ENCODE data around the gene DNAJC5.
"Not testable (repeated sequence)": the region's sequence is repeated elsewhere in the genome, so short reads cannot be mapped to it uniquely, and the experiment has no call there.

The DNAJC5 gene

GRCh38 chr20:63903796-63904561, 9.1 kb downstream of the DNAJC5 start:
- no peak for DNase-seq (ENCODE audit: low read depth in 2 of 3, low spot score in 1 of 3)

- no peak for DNase-seq (ENCODE audit: low read depth in 2 of 3, low spot score in 1 of 3)
Measured at GRCh38 chr20:63908008-63908682, 13.2 kb downstream of the DNAJC5 start.

GRCh38 chr20:63911176-63911575, 16.2 kb downstream of the DNAJC5 start:
- no peak for DNase-seq (ENCODE audit: low read depth in 2 of 3, low spot score in 1 of 3)

GRCh38 chr20:63913768-63914167, 18.8 kb downstream of the DNAJC5 start:
- no peak for DNase-seq (ENCODE audit: low read depth in 2 of 3, low spot score in 1 of 3)

DNA sequence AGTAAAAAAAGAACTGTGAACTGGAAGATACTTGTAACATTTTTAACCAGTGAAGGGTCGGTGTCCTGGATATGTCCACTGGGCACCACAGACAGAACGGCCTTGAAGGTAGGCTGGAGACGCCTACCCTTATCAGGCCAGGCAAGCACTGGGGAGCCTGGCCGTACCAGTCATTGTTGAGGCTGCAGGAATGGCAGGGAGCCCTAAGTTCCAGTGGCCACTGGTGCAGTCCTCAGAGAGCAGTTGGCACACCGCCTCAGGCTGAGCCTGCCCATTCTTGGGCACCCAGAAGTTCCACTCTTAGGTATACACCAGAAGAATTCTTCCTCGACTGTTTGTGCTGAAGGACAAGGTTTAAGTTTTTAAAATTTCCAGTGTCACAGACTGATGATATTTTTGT, 20.5 kb downstream of the DNAJC5 start:
- no peak for DNase-seq (ENCODE audit: low read depth in 2 of 3, low spot score in 1 of 3)

DNA sequence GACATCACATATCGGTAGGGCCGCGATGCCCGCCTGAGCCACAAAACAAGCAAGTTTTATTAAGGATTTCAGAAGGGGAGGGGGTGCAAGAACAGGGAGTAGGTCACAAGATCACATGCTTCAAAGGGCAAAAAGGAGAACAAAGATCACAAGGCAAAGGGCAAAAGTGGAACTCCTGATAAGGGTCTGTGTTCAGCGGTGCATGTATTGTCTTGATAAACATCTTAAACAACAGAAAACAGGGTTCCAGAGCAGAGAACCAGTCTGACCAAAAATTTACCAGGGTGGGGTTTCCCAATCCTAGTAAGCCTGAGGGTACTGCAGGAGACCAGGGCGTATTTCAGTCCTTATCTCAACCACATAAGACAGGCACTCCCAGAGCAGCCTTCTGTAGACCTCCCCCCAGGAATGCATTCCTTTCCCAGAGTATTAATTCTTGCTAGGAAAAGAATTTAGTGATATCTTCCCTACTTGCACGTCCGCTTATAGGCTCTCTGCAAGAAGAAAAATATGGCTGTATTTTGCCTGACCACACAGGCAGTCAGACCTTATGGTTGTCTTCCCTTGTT, 21.5 kb downstream of the DNAJC5 start:
- not testable (repeated sequence) for DNase-seq (ENCODE audit: low read depth in 2 of 3, low spot score in 1 of 3)

DNA sequence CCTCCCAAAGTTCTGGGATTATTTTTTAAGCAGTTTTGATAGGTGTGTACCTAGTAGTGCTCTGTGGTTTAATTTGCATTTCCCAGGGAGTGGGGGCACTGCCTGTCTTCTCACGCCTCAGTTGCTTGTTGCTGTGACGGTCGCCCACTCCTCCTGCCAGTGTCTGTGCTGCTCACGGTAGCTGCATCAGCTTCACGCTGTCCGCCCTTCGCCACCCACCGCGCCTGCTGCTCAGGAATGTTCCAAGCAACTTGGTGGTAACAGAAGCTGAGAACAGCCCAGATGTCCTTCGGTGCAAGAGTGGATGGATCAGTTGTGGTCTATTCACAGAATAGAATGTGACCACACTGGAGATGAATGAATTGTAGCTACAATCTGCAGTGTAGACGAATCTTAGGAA, 22.9 kb downstream of the DNAJC5 start:
- no peak for DNase-seq (ENCODE audit: low read depth in 2 of 3, low spot score in 1 of 3)

DNA sequence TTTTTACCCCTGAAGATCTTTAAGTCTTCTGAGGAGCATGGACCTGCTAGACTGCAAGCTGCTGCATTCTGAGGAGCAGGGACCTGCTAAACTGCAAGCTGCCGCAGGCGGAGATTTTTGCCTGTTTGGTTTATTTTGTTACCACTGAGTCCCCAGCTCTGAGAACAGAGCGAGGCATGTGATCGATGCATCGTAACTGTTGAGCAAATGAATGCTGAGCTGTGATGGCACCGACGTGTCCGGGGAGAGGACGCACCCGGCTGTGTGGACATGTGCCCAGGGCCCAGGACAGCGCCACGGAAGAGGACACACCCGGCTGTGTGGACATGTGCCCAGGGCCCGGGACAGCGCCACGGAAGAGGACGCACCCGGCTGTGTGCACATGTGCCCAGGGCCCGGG, 24.2 kb downstream of the DNAJC5 start:
- no peak for DNase-seq (ENCODE audit: low read depth in 2 of 3, low spot score in 1 of 3)

DNA sequence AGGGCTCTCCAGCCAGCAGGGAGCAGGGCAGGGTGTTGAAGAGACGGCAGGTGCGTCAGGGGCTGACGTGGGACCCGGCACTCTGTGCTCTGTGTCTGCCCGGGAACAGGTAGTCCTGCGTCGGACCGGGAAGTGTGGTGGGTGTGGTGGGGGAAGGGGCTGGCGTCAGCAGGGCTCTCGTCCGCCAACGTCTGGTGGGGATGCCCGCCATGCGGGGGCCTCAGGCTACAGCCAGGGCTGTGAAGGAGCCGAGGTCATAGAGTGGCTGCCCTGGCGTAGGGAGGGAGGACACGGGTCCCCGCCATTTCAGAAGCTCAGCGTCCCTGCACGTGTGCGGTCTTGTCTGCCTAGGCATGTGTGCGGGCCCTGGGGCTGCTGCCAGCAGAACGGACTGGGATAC, 25.3 kb downstream of the DNAJC5 start:
- no peak for DNase-seq (ENCODE audit: low read depth in 2 of 3, low spot score in 1 of 3)

DNA sequence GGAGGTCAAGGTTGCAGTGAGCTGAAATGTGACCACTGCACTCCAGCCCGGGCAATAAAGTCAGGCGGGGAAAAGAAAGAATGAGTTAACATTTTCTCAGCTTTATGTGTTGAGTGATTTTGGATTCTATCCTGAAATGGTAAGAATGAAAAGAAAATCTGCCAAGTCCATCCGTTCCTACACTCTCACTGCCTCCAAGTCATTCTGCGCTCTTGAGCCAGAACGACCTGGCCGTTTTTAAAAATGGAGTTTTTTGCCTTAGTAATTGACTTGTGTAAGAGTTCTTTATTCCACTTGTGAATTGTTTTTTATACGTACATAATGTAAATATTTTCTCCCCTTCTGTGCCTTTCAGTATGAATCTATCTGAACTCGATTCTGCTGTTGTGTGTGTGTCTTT, 28.7 kb downstream of the DNAJC5 start:
- DNase-seq (ENCODE audit: low read depth in 2 of 3, low spot score in 1 of 3), result no peak

DNA sequence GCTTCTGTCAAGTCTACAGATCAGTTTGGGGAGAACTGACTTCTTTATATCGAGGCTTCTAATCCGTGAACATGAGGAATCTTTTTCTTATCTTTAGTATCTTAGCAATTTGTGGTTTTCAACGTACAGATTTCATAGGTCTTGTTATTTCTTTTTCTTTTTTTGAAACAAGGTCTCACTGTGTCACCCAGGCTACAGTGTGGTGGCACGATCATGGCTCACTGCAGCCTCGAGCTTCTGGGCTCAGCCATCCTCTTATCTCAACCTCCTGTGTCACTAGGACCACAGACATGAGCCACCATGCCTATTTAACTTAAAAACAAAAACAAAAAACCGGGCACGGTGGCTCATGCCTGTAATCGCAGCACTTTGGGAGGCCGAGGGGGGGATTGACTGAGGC, 29.3 kb downstream of the DNAJC5 start:
- DNase-seq (ENCODE audit: low read depth in 2 of 3, low spot score in 1 of 3), result no peak

GRCh38 chr20:63926298-63926697, 31.4 kb downstream of the DNAJC5 start:
- no peak for DNase-seq (ENCODE audit: low read depth in 2 of 3, low spot score in 1 of 3)

- no peak for DNase-seq (ENCODE audit: low read depth in 2 of 3, low spot score in 1 of 3)
Measured at GRCh38 chr20:63929071-63929470, 34.1 kb downstream of the DNAJC5 start.

- DNase-seq (ENCODE audit: low read depth in 2 of 3, low spot score in 1 of 3), result not testable (repeated sequence)
Measured at GRCh38 chr20:63929473-63929883, 34.6 kb downstream of the DNAJC5 start.

GRCh38 chr20:63930971-63931553, 36.1 kb downstream of the DNAJC5 start:
- DNase-seq (ENCODE audit: low read depth in 2 of 3, low spot score in 1 of 3), result no peak

GRCh38 chr20:63931735-63932134, 36.8 kb downstream of the DNAJC5 start:
- no peak for DNase-seq (ENCODE audit: low read depth in 2 of 3, low spot score in 1 of 3)

GRCh38 chr20:63932606-63933160, 37.8 kb downstream of the DNAJC5 start:
- no peak for DNase-seq (ENCODE audit: low read depth in 2 of 3, low spot score in 1 of 3)

GRCh38 chr20:63933646-63934045, 38.7 kb downstream of the DNAJC5 start:
- DNase-seq (ENCODE audit: low read depth in 2 of 3, low spot score in 1 of 3), result no peak

- DNase-seq (ENCODE audit: low read depth in 2 of 3, low spot score in 1 of 3), result no peak
Measured at GRCh38 chr20:63934271-63935068, 39.5 kb downstream of the DNAJC5 start.

DNA sequence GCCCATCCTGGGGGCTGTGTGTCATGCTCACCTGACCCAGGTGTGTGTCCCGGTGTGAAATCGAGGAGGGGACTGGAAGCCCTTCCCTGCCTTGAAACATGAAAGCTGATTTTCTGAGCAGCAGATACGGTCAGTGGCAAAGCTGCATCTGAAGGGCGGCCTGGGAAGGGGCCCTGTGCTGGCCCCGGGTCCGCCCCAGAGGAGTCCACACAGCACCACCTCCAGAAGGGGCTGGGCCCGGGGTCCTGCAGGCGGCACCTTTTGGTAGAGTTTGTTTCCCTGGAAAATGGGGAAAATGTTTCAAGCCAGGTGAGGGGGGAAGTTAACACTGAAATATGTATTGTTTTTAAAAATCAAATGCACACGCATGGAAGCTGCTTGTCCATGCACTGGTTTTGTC, 40.5 kb downstream of the DNAJC5 start:
- DNase-seq (ENCODE audit: low read depth in 2 of 3, low spot score in 1 of 3), result no peak

GRCh38 chr20:63937596-63937995, 42.7 kb downstream of the DNAJC5 start:
- no peak for DNase-seq (ENCODE audit: low read depth in 2 of 3, low spot score in 1 of 3)

All from stimulated activated CD4-positive, alpha-beta T cell treated with anti-CD3 and anti-CD28 coated beads, Interleukin-12 subunit alpha, Interleukin-12 subunit beta, amount 100 ng/mL, for 48 hours (primary cell).